ENCODE measurements around the gene GLI3. TPM values are rescaled to one million over a fixed set of nuclear protein-coding genes. Genes with fewer than 3 reads are reported as not detected.
A peak's percentile ranks its signal among the peaks of the same experiment; 100 is the strongest.

GLI3 gene
- total RNA-seq, 2 donors from 2014 or later = 9.2 to 14.7 TPM

DNA sequence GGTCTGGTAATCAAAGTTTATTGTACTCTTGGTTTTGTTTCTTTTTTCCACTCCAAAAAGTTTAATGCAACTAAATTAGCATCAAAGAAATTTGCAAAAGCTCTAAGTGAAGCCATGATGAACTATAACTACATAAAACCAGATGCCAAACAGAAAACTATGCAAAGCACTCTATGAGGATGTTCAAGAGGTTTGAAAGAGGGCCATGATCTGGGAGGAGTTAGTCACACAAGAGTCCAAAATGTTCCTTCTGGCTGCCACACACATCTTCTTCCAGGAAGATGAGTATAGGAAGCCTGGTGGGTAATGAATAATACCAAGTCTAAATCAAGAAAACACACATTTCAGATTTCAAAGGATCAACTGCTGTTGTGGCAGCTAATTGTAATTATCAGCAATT is 28.4 kb downstream of the GLI3 start:
- Histone ChIP-seq H3K27me3 (replicated peaks; ENCODE audit: insufficient read depth) (no peaks in the 10 kb centered on the region), H3K27ac (no peak overlapping the region), H3K36me3 (no peaks in the 10 kb centered on the region), H3K4me1 (replicated peaks) (no peaks in the 10 kb centered on the region), H3K4me3 (no peak overlapping the region), H3K9me3 (no peaks in the 10 kb centered on the region)
- no peak for TF ChIP-seq POLR2AphosphoS5 (IDR thresholded peaks at IDR 0.05)
- TF ChIP-seq, protein P1, sequence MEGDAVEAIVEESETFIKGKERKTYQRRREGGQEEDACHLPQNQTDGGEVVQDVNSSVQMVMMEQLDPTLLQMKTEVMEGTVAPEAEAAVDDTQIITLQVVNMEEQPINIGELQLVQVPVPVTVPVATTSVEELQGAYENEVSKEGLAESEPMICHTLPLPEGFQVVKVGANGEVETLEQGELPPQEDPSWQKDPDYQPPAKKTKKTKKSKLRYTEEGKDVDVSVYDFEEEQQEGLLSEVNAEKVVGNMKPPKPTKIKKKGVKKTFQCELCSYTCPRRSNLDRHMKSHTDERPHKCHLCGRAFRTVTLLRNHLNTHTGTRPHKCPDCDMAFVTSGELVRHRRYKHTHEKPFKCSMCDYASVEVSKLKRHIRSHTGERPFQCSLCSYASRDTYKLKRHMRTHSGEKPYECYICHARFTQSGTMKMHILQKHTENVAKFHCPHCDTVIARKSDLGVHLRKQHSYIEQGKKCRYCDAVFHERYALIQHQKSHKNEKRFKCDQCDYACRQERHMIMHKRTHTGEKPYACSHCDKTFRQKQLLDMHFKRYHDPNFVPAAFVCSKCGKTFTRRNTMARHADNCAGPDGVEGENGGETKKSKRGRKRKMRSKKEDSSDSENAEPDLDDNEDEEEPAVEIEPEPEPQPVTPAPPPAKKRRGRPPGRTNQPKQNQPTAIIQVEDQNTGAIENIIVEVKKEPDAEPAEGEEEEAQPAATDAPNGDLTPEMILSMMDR (IDR thresholded peaks at IDR 0.05) = no peak
- TF ChIP-seq POLR2A (IDR thresholded peaks at IDR 0.05) = no peak
- intact Hi-C loops (cut with DNase I) = no loop called here
- DNase-seq (ENCODE audit: low spot score) = no peak

DNA sequence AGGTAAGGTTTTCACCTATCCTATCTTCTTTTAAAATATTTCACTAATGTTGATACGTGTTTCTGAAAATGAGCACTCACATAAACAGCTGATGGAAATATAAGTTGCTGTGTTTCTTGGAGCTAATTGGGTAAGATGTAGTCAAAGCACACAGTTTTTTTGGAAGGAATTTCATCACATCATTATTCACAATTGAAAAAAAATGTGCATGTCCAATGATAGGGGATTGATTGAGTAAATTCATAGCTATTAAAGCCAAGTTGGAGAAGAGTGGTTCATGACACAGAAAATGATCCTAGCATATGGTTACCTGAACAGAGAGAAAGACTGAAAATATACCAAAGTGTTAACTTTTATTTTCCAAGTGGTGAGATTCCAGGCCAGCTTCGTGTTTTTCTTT is 29.6 kb downstream of the GLI3 start:
- H3K27me3 ChIP-seq (replicated peaks; ENCODE audit: insufficient read depth) = no peaks in the 10 kb centered on the region
- no peak overlapping the region for H3K27ac ChIP-seq
- 75% methylated on average over 2 of the region's 2 CpGs for WGBS

DNA sequence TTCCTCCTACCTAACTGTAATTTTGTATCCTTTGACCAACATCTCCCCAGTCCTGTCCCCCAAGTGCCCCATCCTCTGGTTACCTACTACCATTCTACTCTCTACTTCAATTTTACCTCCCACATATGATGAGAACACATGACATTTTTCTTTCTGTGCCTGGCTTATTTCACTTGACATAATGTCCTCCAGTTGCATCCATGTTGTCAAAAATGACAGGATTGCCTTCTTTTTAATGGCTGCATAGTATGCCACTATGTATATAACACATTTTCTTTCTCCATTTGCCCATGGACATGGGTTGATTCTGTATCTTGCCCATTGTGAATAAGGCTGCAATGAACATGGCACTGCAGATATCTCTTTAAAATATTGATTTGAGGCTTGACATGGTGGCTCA is 33.7 kb downstream of the GLI3 start:
- H3K4me1 ChIP-seq (replicated peaks) = no peaks in the 10 kb centered on the region
- no peak for TF ChIP-seq POLR2AphosphoS5 (IDR thresholded peaks at IDR 0.05)
- H3K27ac ChIP-seq = no peak overlapping the region
- H3K4me3 ChIP-seq = no peak overlapping the region
- no peaks in the 10 kb centered on the region for H3K36me3 ChIP-seq
- intact Hi-C loops (cut with DNase I) = no loop called here
- DNase-seq (ENCODE audit: low spot score) = no peak
- no peaks in the 10 kb centered on the region for H3K27me3 ChIP-seq (replicated peaks; ENCODE audit: insufficient read depth)
- H3K9me3 ChIP-seq = no peaks in the 10 kb centered on the region

More for the DNA sequence above, 29.6 kb downstream of the GLI3 start:
- intact Hi-C loops (cut with DNase I) = no loop called here
- no peak for DNase-seq (ENCODE audit: low spot score)
- no peak overlapping the region for H3K4me3 ChIP-seq
- H3K4me1 ChIP-seq (replicated peaks) = no peaks in the 10 kb centered on the region
- no peak for TF ChIP-seq POLR2A (IDR thresholded peaks at IDR 0.05)
- no peak for TF ChIP-seq POLR2AphosphoS5 (IDR thresholded peaks at IDR 0.05)
- TF ChIP-seq, protein P1 (IDR thresholded peaks at IDR 0.05) = no peak
- no peaks in the 10 kb centered on the region for H3K36me3 ChIP-seq
- H3K9me3 ChIP-seq = no peaks in the 10 kb centered on the region

DNA sequence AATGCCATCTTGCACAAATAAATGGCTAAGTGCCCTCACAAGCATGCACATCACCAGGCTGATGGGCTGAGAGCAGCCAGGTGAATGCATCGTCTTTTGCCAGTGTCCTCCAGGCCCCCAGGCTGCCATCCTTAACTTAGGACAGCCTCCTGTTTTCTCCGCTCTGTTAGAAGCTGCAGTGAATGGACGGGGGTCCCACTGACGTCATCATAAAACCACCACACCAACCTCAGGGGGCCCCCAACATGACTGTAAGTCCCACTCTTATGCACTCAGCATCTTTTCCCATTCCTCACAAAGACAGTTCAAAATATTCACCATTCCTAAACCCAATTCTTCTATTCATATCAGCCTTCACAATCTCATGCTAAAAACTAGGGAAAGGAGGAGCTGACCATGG is 34.4 kb downstream of the GLI3 start:
- no peak for DNase-seq (ENCODE audit: low spot score)
- intact Hi-C loops (cut with DNase I) = no loop called here
- 97% methylated on average over 4 of the region's 4 CpGs for WGBS
- Histone ChIP-seq H3K4me1 (replicated peaks) (no peaks in the 10 kb centered on the region), H3K27me3 (replicated peaks; ENCODE audit: insufficient read depth) (no peaks in the 10 kb centered on the region), H3K27ac (no peak overlapping the region), H3K4me3 (no peak overlapping the region), H3K36me3 (no peaks in the 10 kb centered on the region), H3K9me3 (no peaks in the 10 kb centered on the region)
- no peak for TF ChIP-seq POLR2AphosphoS5 (IDR thresholded peaks at IDR 0.05)

DNA sequence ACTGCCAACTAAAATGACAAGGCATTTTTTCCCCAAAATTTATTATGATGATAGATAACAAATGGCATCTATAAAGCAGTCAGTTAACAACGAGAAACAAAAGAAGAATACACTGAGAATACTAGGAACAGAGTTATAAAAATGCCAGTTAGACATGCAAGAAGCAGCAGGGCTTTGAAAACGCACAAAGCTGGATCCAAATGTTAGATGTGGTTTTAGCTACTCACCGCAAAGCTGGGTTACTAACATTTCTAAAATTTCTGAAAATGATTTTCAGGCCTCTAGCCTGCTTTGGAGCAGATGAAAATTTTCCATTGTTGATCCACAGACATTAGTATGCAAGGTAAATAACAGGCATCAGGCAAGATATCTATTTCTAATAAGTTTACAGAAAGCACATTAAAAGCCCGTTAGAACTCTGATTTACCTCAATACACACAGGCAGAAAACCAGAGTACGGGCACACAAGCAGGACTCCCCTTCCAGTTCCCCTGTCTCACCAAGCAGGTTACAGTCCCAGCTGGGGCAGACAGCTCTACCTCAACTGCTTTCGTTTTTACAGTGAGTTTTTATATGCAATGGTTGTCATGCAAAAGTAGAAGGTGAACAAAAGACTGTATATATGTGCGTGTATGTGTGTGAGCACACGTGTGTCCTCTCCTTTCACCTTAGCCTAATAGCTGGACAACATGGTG is 37.9 kb downstream of the GLI3 start:
- Histone ChIP-seq H3K27ac (peak overlapping the region in 1 of 2 donors; percentile 18), H3K27me3 (replicated peaks; ENCODE audit: insufficient read depth) (no peaks in the 10 kb centered on the region), H3K4me3 (no peak overlapping the region), H3K4me1 (replicated peaks) (no peaks in the 10 kb centered on the region), H3K36me3 (no peaks in the 10 kb centered on the region), H3K9me3 (no peaks in the 10 kb centered on the region)
- TF ChIP-seq POLR2AphosphoS5 (IDR thresholded peaks at IDR 0.05) = no peak
- no peak for TF ChIP-seq POLR2A (IDR thresholded peaks at IDR 0.05)
- intact Hi-C loops (cut with DNase I) = no loop called here
- DNase-seq (ENCODE audit: low spot score) = no peak
- 16% methylated on average over 8 of the region's 8 CpGs for WGBS

DNA sequence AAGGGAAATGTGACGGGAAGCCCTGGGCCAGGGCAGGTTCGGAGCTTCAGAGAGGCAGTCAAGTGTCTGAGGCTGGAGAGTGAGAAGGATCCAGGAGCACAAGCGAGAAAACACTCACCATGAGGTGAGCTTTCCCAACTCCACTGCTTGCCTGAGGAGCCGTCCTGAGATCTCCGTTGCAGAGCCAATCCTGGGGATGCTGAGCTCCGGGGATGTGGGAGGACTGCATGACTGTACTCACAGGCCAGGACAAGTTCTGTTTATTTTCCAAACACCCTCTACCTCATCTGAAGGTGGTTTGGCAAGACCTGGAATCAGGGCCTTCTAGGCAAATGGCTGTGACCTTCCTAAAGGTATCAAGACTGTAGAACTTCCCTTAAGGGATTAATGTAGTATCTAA is 38.7 kb downstream of the GLI3 start:
- H3K9me3 ChIP-seq = no peaks in the 10 kb centered on the region
- 74% methylated on average over 6 of the region's 6 CpGs for WGBS
- H3K27ac ChIP-seq = peak overlapping the region in 1 of 2 donors; percentile 14
- intact Hi-C loops (cut with DNase I) = no loop called here
- no peaks in the 10 kb centered on the region for H3K4me1 ChIP-seq (replicated peaks)
- peak; percentile 64 for DNase-seq (ENCODE audit: low spot score)
- no peak overlapping the region for H3K4me3 ChIP-seq
- H3K36me3 ChIP-seq = no peaks in the 10 kb centered on the region
- H3K27me3 ChIP-seq (replicated peaks; ENCODE audit: insufficient read depth) = no peaks in the 10 kb centered on the region
- TF ChIP-seq POLR2A (IDR thresholded peaks at IDR 0.05) (no peak), POLR2AphosphoS5 (IDR thresholded peaks at IDR 0.05) (peak; percentile 51)

DNA sequence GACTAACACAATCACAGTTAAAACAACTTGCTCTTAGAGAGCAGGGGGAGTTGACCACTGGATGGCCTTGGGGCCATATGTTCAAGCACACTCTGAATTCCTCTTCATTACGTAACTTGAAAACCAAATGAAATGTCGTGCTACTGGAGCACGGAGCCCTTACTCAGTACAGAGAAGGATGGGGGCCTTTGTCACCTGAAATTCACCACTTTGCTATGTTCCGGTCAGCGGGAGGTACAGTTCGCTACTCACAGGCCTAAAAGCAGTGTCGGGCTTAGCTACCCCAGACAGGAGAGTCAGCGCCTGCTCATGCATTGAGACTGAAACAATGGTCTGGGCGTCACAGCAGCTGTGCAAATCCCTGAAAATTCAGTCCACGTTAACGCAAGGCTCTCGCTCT is 39.6 kb downstream of the GLI3 start:
- no peak overlapping the region for H3K27ac ChIP-seq
- no peaks in the 10 kb centered on the region for H3K36me3 ChIP-seq
- H3K27me3 ChIP-seq (replicated peaks; ENCODE audit: insufficient read depth) = no peaks in the 10 kb centered on the region
- 95% methylated on average over 12 of the region's 12 CpGs for WGBS
- intact Hi-C loops (cut with DNase I) = no loop called here
- no peak overlapping the region for H3K4me3 ChIP-seq
- TF ChIP-seq POLR2AphosphoS5 (IDR thresholded peaks at IDR 0.05) (no peak), POLR2A (IDR thresholded peaks at IDR 0.05) (no peak)
- TF ChIP-seq, protein P1 (IDR thresholded peaks at IDR 0.05) = no peak
- H3K9me3 ChIP-seq = no peaks in the 10 kb centered on the region
- DNase-seq (ENCODE audit: low spot score) = no peak
- H3K4me1 ChIP-seq (replicated peaks) = no peaks in the 10 kb centered on the region
